ENCODE data around the gene CDKAL1.

- TF ChIP-seq ATF4 (CRISPR knock-in tag; IDR thresholded peaks at IDR 0.05) (no peak), NR3C1 (CRISPR knock-in tag; IDR thresholded peaks at IDR 0.05) (no peak), ZNF232 (CRISPR knock-in tag; IDR thresholded peaks at IDR 0.05) (no peak), CTCF (IDR thresholded peaks at IDR 0.05 in 2 of 3, conservative IDR thresholded peaks at IDR 0.05 in 1 of 3; ENCODE audit: insufficient read depth in 2 of 3, low read depth in 1 of 3, low read length in 3 of 3) (no peak), REST (IDR thresholded peaks at IDR 0.05; ENCODE audit: borderline replicate concordance) (no peak), REST (CRISPR knock-in tag; IDR thresholded peaks at IDR 0.05; ENCODE audit: low read depth) (no peak), NR2C2 (CRISPR knock-in tag; IDR thresholded peaks at IDR 0.05) (no peak), NR2C2 (tag; IDR thresholded peaks at IDR 0.05) (no peak), EP300 (IDR thresholded peaks at IDR 0.05; ENCODE audit: low read length) (no peak), PML (IDR thresholded peaks at IDR 0.05; ENCODE audit: low read length) (no peak), ZNF143 (CRISPR knock-in tag; IDR thresholded peaks at IDR 0.05) (no peak), ZNF280A (IDR thresholded peaks at IDR 0.05; ENCODE audit: low read depth, partially characterized antibody) (no peak), SRF (CRISPR knock-in tag; IDR thresholded peaks at IDR 0.05) (no peak)
Observed at GRCh38 chr6:21067521-21067920, 533.3 kb downstream of the CDKAL1 start.

Data from K562 (cell line).